Epithelial cell of proximal tubule (primary cell): ENCODE measurements around the gene RUNDC1. TPM values are rescaled to one million over a fixed set of nuclear protein-coding genes. Genes with fewer than 3 reads are reported as not detected.
"Not testable (repeated sequence)": the region's sequence is repeated elsewhere in the genome, so short reads cannot be mapped to it uniquely, and the experiment has no call there.

Experiments
- DNase-seq: peaks from one replicate; pipeline ENCODE4 v3.0.0-alpha.2; 2011; ENCODE audit warnings: low read depth
- H3K4me3 ChIP-seq: 2 replicates; pipeline ENCODE4 v1.5.1; 2011; ENCODE audit warnings: low read depth, mild to moderate bottlenecking, low read length
- CTCF ChIP-seq: conservative IDR thresholded peaks from 2 replicates; pipeline ENCODE4 v1.5.1; 2012; ENCODE audit warnings: low read depth, mild to moderate bottlenecking, low read length
- total RNA-seq: library from RNA; depleted of rRNA; stranded (reverse); fragments of >200 nt; gene quantifications from 2 replicates; pipeline ENCODE4 v1.2.3, GENCODE V29; 2015

Gene RUNDC1
- total RNA-seq, 1 donor from 2014 or later: 14.0 TPM

DNA sequence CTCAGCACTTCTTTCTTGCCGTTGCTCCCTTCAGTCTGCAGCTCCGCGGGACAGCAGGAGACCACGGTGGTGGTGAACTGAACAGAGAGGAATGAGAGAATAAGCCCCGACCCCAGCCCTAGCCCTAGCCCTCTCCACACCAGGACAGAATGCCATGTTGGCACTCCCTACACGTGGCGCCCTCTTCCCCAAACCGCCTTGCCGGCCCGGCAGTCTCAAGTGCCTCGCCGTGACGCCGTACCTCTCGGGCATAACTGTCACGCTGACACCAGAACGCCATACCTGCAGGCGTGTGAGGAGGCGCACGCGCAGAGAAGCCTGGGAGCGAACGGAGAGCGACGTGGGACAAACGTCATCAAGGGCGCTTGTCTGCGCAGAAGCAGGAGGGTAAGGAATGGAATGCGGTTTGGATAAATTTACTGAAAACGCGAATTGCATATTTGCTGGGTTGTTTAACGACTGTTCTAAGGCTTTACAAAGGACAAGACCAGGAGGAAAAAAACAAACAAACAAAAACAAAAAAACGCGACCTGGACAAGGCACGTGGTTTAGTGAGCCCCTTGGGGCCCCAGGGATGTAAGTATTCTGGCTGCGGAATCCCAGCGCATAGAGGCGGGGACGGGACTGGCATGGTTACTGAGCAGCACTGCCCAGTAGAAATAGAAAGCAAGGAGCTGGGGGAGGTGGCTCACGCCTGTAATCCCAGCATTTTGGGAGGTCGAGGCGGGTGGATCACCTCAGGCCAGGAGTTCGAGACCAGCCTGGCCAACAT lies 16.0 kb upstream of the RUNDC1 start, which contains the start of gene AARSD1:
AARSD1 (minus strand) TSS at position 294 of the 772 bp plus-strand sequence; CDS start at position 280, 14 bp downstream.
- no peak for TF ChIP-seq CTCF
- DNase-seq: peak; percentile 80
- H3K4me3 ChIP-seq: peak within 1 kb of the TSS; percentile 72

GRCh38 chr17:42967925-42968324 lies 12.4 kb upstream of the RUNDC1 start:
- no peak for TF ChIP-seq CTCF
- no peak overlapping the region for H3K4me3 ChIP-seq
- no peak for DNase-seq

DNA sequence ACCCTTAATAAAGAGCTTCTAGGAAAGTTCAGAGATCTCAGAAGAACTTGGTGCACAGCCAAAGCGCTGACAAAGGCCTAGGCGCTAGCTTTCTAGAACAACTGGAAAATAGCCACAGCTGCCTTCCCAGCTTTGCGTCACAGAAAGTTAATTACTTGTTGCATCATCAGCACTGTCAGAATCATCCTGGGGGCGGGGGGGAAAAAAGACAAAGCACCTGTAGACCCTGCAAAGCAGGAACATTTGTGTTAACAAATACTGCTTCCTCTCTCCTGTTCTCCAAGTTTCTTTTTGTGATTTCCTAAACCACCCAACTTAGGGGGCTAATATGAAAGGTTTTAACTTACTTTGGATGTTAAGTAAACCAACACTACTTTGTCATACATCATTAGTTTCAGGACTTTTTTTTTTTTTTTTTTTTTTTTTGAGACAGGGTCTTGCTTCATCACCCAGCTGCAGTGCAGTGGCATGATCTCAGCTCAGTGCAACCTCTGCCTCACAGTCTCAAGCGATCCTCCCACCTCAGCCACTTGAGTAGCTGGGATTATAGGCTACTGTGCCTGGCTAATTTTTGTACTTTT lies 11.3 kb upstream of the RUNDC1 start:
- TF ChIP-seq CTCF: no peak
- peak; percentile 55 for DNase-seq
- no peak overlapping the region for H3K4me3 ChIP-seq

- no peak overlapping the region for H3K4me3 ChIP-seq
- TF ChIP-seq CTCF: no peak
- no peak for DNase-seq
Observed at GRCh38 chr17:42971589-42971988, 8.8 kb upstream of the RUNDC1 start.

GRCh38 chr17:42973323-42973722 lies 7.0 kb upstream of the RUNDC1 start:
- not testable (repeated sequence) for H3K4me3 ChIP-seq, DNase-seq

DNA sequence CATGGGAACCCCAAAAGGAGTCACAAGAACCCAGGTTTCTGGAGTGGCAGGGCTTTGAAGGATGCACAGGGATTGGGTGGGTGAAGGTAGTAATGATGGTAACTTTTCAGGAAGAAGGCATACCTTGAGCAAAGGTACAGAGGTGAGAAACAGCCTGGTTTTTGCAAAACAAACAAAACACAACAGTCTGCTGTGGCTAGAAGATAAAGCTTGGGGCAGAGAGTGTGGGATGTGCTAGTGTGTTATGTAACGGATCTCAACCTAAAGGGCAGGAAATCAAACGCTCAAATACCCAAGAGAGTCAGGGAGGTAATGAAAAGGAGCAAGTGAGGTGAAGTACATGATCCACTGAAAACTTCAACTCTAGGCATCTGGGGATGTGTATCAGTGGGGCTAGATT lies 5.1 kb upstream of the RUNDC1 start:
- no peak overlapping the region for H3K4me3 ChIP-seq
- TF ChIP-seq CTCF: no peak
- DNase-seq: no peak

DNA sequence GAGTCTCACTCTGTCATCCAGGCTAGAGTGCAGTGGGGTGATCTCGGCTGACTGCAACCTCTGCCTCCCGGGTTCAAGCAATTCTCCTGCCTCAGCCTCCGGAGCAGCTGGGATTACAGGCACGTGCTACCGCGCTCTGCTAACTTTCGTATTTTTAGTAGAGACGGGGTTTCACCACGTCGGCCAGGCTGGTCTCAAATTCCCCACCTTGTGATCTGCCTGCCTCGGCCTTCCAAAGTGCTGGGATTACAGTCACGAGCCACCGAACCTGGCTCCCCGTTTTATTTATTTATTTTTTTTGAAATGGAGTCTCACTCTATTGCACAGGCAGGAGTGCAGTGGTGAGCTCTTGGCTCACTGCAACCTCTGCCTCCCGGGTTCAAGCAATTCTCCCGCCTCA lies 4.7 kb upstream of the RUNDC1 start:
- DNase-seq, H3K4me3 ChIP-seq: not testable (repeated sequence)
